Omental fat pad (tissue), 4 donors: Measurements from ENCODE around the gene RALGPS2. TPM values are rescaled to one million over a fixed set of nuclear protein-coding genes. Genes with fewer than 3 reads are reported as not detected.

ENCODE experiments used
- ATAC-seq: fragments of 150-250 bp; one replicate; pipeline ENCODE4 v1.9.1; 2016; ENCODE audit warnings: mild to moderate bottlenecking, moderate library complexity; ENCODE audit not compliant: low FRiP score
- DNase-seq: peaks from one replicate; pipeline ENCODE4 v3.0.0-alpha.2; 2019; ENCODE audit warnings: low spot score
- total RNA-seq, 4 donors: library from RNA; depleted of rRNA; stranded (reverse); fragments of >200 nt; gene quantifications; one replicate each; pipeline ENCODE4 v1.1.0, GENCODE V29; 2016
- TF ChIP-seq, protein P1 (sequence below), 3 donors: fragments of 450-650 bp; IDR thresholded peaks; one replicate each; pipeline ENCODE4 v1.5.1; 2016 to 2017; ENCODE audit warnings: antibody characterized with exemption in 3 of 3, mild to moderate bottlenecking in 3 of 3, moderate library complexity in 2 of 3

The RALGPS2 gene
- total RNA-seq, 4 donors from 2014 or later: 13.1 to 32.1 (median 21.4) TPM

DNA sequence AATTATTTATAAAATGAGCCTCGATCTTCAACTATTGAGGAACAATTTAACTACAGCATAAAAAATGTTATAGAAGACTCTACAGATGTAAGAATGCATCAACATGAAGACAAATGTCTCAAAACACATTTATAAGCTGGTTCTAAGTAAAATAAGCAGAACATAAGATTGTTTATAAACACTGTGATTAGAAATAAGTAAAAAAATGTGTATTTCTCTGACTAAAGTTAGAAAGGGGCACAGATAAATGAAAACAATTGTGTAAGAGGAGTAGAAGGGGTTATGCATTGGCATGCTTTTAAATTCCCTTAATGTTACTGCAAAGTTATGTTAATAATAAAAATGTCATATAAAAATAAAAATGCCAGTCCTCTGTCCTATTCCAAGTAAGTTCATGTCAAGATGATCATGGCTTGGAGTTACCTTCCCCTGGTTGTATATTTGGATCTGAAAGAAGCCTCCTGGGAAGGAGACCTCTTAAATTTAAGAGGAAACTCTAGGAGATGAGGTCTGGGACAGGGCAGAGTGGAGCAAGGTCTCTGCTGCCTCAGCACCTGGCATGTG is 230.4 kb downstream of the RALGPS2 start:
- TF ChIP-seq, protein P1, sequence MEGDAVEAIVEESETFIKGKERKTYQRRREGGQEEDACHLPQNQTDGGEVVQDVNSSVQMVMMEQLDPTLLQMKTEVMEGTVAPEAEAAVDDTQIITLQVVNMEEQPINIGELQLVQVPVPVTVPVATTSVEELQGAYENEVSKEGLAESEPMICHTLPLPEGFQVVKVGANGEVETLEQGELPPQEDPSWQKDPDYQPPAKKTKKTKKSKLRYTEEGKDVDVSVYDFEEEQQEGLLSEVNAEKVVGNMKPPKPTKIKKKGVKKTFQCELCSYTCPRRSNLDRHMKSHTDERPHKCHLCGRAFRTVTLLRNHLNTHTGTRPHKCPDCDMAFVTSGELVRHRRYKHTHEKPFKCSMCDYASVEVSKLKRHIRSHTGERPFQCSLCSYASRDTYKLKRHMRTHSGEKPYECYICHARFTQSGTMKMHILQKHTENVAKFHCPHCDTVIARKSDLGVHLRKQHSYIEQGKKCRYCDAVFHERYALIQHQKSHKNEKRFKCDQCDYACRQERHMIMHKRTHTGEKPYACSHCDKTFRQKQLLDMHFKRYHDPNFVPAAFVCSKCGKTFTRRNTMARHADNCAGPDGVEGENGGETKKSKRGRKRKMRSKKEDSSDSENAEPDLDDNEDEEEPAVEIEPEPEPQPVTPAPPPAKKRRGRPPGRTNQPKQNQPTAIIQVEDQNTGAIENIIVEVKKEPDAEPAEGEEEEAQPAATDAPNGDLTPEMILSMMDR (IDR thresholded peaks at IDR 0.05): no peak
- ATAC-seq (no peak), DNase-seq (no peak)

DNA sequence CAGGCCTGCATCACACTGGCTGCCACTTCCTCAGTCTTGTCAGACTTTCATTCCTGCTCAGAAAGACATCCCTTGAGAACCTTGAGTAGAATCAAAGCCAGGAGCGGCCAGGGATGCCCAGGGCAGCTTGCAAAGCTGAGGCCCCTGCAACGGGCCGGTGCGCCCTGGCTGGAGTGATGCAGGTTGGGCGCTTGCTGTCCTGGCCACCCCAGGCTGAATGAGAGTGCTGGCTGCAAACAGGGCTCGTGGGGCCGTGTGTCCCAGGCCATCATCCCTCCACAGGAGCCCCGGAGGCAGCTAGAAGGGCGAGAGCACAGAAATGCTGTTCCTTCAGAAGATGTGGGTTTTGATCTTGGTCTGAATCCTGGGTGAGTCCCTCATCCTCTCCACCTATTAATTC is 233.4 kb downstream of the RALGPS2 start:
- DNase-seq: no peak
- ATAC-seq: no peak
- TF ChIP-seq, protein P1 (IDR thresholded peaks at IDR 0.05): no peak

DNA sequence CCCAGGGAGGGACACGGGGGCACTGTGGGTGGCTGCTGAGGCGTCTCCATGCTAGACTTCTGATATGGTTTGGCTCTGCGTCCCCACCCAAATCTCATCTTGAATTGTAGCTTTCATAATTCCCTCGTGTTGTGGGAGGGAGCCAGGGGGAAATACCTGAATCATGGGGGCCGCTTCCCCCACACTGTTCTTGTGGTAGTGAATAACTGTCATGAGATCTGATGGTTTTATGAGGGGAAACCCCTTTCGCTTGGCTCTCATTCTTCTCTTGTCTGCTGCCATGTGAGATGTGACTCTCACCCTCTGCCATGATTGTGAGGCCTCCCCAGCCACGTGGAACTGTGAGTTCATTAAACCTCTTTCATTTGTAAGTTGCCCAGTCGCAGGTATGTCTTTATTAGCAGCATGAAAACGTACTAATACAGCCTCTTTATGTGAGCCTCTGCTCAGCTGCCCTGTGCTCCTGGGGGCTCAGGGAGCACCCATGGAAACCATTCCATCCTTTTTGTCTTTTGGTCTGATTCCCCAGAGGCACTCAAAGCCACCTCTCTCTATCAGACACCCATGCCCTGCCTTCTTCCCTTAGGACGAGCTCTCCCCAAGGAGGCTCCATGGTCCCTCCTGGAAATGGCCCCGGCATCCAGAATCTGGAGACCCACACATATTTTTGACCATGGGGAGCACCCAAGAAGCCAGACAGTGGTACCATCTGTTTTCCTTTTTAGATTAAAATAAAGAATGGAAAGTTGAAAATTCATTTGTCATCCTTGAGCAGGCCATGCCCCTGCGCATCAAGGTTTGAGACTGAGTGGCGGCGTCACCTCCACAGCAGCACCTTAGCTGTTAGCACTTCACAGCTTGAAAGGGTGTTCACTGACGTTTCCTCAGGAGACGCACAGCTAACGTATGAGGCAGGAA is 234.8 kb downstream of the RALGPS2 start:
- TF ChIP-seq, protein P1 (IDR thresholded peaks at IDR 0.05): no peak
- no peak for ATAC-seq
- no peak for DNase-seq

DNA sequence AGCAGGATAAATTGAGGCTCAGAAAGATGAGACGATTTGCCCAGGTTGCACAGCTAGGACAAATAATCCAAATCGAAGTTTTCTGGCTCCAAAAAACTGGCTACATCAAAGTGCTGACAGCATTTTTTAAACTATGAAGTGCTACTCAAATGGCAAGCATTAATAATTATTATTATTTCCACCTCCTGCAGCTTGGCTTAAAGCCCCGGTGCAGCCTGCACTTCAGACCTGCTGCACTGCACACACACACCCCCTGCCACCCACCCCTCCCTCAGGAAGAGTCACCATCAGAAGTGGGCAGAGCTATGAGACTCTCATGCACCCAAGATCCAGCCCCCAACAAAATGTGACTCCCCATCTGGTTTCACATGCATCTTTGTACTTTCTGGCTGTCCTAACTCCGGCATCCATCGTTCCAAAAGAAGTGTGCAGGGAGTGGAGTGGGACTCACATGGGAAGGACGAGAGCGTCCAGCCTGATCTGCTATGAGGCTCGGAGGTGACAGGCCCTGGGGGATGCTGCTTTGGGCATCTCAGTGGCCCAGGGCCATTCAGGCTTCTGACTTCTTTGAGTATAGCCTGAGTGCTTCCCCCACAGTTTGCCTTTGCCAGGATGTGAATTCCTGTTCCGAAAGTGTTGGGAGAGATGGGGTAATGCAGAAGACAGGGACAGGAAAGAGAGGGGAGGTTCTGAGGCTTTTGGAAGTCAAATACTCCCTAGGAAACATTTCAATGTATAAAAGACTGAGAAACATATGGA is 235.6 kb downstream of the RALGPS2 start:
- no peak for DNase-seq
- TF ChIP-seq, protein P1 (IDR thresholded peaks at IDR 0.05): no peak
- ATAC-seq: no peak

DNA sequence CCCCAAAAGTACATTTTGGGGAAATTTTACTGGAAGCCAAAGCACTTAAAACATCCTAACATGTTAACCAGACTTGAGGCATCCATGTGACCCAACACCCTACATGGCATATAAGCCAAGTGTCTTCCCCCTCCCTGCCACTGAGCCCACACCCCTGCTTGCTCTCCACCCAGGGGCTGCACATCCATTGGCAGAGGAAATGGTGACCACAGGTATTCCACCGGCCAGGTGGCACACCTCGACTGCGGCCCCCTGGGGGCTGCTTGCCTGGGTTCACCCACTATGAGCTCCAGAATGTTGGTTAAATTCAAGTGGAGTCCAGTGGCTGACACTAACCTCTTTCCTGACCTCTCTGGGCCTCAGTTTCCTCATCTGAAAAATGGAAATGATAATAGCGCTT is 236.3 kb downstream of the RALGPS2 start:
- DNase-seq (no peak), ATAC-seq (no peak)
- TF ChIP-seq, protein P1 (IDR thresholded peaks at IDR 0.05): no peak

DNA sequence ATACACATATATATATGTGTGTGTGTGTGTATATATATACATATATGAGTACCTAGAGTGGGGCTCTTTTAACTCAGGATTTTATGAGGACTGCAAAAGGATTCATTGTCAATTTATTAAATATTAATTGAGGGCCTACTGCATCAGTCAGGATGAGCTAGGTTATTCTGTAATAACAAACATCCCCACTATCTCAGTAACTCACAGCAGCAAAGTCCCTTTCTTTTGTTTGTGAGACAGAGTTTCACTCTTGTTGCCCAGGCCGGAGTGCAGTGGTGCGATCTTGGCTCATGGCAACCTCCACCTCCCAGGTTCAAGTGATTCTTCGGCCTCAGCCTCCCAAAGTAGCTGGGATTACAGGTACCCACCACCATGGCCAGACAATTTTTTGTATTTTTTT is 236.8 kb downstream of the RALGPS2 start:
- ATAC-seq (no peak), DNase-seq (no peak)
- TF ChIP-seq, protein P1 (IDR thresholded peaks at IDR 0.05): no peak
